Panc1 (cell line): ENCODE data around the gene SLC6A20. TPM values are rescaled to one million over a fixed set of nuclear protein-coding genes. Genes with fewer than 3 reads are reported as not detected.

Source experiments
- ATAC-seq: fragments of 200-7000 bp; cut with Tn5 transposase; 2 replicates; pipeline ENCODE4 v1.9.1; 2020; ENCODE audit warnings: mild to moderate bottlenecking, moderate library complexity
- BruUV-seq: library from RNA; stranded (reverse); fragments of 400-500 nt; replicated peaks from 2 replicates; lab custom pipeline; 2021; lab: Mats Ljungman, UMichigan
- CTCF ChIA-PET: fragments of 300-600 bp; sonication (Branson Sonifier 250); formaldehyde crosslinking; loops from one replicate; lab custom pipeline; 2022; ENCODE audit warnings: antibody characterized with exemption; lab: Charles Lee
- POLR2A ChIA-PET: fragments of 300-600 bp; sonication (Branson Sonifier 250); formaldehyde crosslinking; loops from one replicate; lab custom pipeline; 2022; ENCODE audit warnings: antibody characterized with exemption; lab: Charles Lee
- DNase-seq: peaks from one replicate; pipeline ENCODE4 v3.0.0-alpha.2; 2010; ENCODE audit warnings: low read depth, low spot score
- H3K27ac ChIP-seq: 2 replicates; pipeline ENCODE4 v1.5.1; 2011; ENCODE audit warnings: mild to moderate bottlenecking, low read length, inconsistent platforms
- H3K27me3 ChIP-seq: fragments of 200-500 bp; sonication (Bioruptor generic); 2 replicates; pipeline ENCODE4 v1.6.0; 2014; ENCODE audit warnings: low read length, inconsistent platforms; ENCODE audit not compliant: control insufficient read depth, insufficient read depth
- H3K36me3 ChIP-seq: fragments of 200-500 bp; sonication (Bioruptor generic); 2 replicates; pipeline ENCODE4 v1.5.1; 2014; ENCODE audit warnings: inconsistent platforms, mild to moderate bottlenecking, low read length, moderate library complexity; ENCODE audit not compliant: control insufficient read depth, insufficient read depth
- H3K4me1 ChIP-seq: 2 replicates; pipeline ENCODE4 v1.5.1; 2011; ENCODE audit warnings: inconsistent platforms, mild to moderate bottlenecking, low read length, moderate library complexity; ENCODE audit not compliant: control insufficient read depth, insufficient read depth
- H3K4me3 ChIP-seq, 2 experiments: 2 replicates each; pipeline ENCODE4 v1.5.1; 2011 to 2012; ENCODE audit warnings: low read depth in 2 of 2, low read length in 2 of 2, mild to moderate bottlenecking in 2 of 2, inconsistent platforms in 1 of 2, moderate library complexity in 1 of 2
- H3K9me3 ChIP-seq: fragments of 200-500 bp; sonication (Bioruptor generic); 2 replicates; pipeline ENCODE4 v1.5.1; 2014; ENCODE audit warnings: low read depth, mild to moderate bottlenecking, inconsistent platforms, low read length, moderate library complexity; ENCODE audit not compliant: control insufficient read depth, insufficient read depth
- CTCF ChIP-seq: fragments of 450-650 bp; IDR thresholded peaks from 2 replicates; pipeline ENCODE4 v1.5.1; 2017; ENCODE audit warnings: mild to moderate bottlenecking
- POLR2AphosphoS5 ChIP-seq: IDR thresholded peaks from 2 replicates; pipeline ENCODE4 v1.6.1; 2012; ENCODE audit warnings: mild to moderate bottlenecking, low read depth, low read length, moderate library complexity
- REST ChIP-seq, 2 experiments: IDR thresholded peaks; 2 replicates each; pipeline ENCODE4 v1.6.1; 2011 to 2012; ENCODE audit warnings: low read depth in 2 of 2, control low read depth in 1 of 2, low read length in 1 of 2, mild to moderate bottlenecking in 1 of 2, moderate library complexity in 1 of 2; ENCODE audit not compliant: insufficient read depth in 1 of 2
- SIN3A ChIP-seq: IDR thresholded peaks from 2 replicates; pipeline ENCODE4 v1.6.1; 2012; ENCODE audit warnings: low read depth, mild to moderate bottlenecking, low read length, moderate library complexity, borderline replicate concordance; ENCODE audit not compliant: insufficient read depth
- TCF7L2 ChIP-seq: IDR thresholded peaks from 2 replicates; pipeline ENCODE4 v1.6.1; 2011; ENCODE audit warnings: mild to moderate bottlenecking, low read depth, low read length, inconsistent platforms
- in situ Hi-C: cut with HindIII; loops from 2 replicates; pipeline ENCODE4 v1.10.0; 2016; ENCODE audit warnings: low sequenced_read_pairs, low pct_unique_long_range_greater_than_20kb
- intact Hi-C: fragments of 100-400 bp; cut with micrococcal nuclease; formaldehyde crosslinking; loops from one replicate; pipeline ENCODE4 v1.10.0; 2022; ENCODE audit not compliant: unreplicated experiment
- total RNA-seq: library from RNA; stranded (reverse); gene quantifications from one replicate; pipeline ENCODE4 v1.2.1, GENCODE V29; 2021; ENCODE audit not compliant: unreplicated experiment

The SLC6A20 gene
- total RNA-seq, 1 experiment from 2014 or later = 0.28 TPM

- ChIA-PET CTCF (no interaction called here), POLR2A (no interaction called here)
- no peak overlapping the region for H3K27ac ChIP-seq
- ATAC-seq = no peak
- no peaks in the 10 kb centered on the region for H3K9me3 ChIP-seq
- H3K4me1 ChIP-seq = no peaks in the 10 kb centered on the region
- no peaks in the 10 kb centered on the region for H3K27me3 ChIP-seq
- no peak overlapping the region for H3K4me3 ChIP-seq
- in situ Hi-C loops (no loop called here), intact Hi-C loops (no loop called here)
- H3K36me3 ChIP-seq = peaks cover 7% of the 10 kb centered on the region
- DNase-seq = no peak
- no TSS peak for BruUV-seq
- TF ChIP-seq REST (IDR thresholded peaks at IDR 0.05; ENCODE audit: insufficient read depth in 1 of 2, low read depth in 2 of 2, low read length in 1 of 2) (no peak), CTCF (no peak), SIN3A (no peak), TCF7L2 (no peak), POLR2AphosphoS5 (no peak)
Observed at GRCh38 chr3:45748068-45748467, 48.3 kb downstream of the SLC6A20 start.

DNA sequence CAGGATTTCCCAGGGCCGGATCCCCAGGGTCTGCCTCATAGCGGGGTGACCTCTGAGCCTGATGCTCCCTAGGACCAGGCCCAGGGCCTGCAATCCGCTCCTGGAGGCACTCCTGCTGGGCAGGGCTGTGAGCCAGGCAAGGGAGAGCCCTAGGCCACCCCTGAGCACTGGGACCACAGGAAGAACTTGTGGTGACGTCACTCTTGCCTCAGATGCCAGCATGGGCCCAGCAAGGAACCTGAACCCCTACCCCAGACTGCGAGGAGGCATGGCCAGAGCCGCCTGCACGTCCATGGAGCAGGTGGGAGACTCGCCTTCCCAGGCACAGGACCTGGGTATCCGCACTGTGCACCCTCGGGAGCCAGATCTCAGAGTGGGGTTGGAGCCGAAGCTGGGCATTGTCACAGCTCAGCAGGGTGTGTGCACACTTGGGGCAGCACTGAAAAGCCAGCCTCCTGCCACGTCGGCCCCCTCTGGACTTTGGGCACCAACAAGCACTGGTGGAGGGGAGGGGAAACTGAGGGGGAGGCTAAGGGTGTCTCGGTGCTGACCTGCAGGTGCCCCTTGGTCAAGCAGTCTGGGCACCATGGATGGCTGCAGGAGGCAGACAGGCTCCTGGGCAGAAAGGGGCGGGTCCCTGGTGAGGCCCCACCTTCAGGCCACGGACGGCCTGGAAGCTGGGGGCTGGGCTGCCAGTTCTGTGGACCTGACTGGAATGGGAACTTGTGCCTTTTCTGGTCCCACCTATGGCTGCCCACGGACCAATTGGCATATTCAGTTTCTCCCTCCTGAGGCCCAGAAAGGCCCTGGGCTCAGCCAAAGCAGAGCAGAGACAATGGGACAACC is 49.3 kb downstream of the SLC6A20 start:
- Histone ChIP-seq H3K4me1 (no peaks in the 10 kb centered on the region), H3K27me3 (no peaks in the 10 kb centered on the region), H3K36me3 (peaks cover 7% of the 10 kb centered on the region), H3K9me3 (no peaks in the 10 kb centered on the region), H3K27ac (no peak overlapping the region), H3K4me3 (no peak overlapping the region)
- DNase-seq (no peak), ATAC-seq (peak; percentile 42; the same call in 1 of the 2 replicates)
- no TSS peak for BruUV-seq
- intact Hi-C loops (no loop called here), in situ Hi-C loops (no loop called here)
- no peak for TF ChIP-seq POLR2AphosphoS5
- no peak for TF ChIP-seq TCF7L2
- TF ChIP-seq REST (IDR thresholded peaks at IDR 0.05; ENCODE audit: insufficient read depth in 1 of 2, low read depth in 2 of 2, low read length in 1 of 2) = no peak
- TF ChIP-seq CTCF = no peak
- TF ChIP-seq SIN3A = no peak
- POLR2A ChIA-PET = no interaction called here
- CTCF ChIA-PET = no interaction called here
